GM12801 (cell line): ENCODE measurements around the gene C19orf81.

ENCODE experiments used
- CTCF ChIP-seq: IDR thresholded peaks from one replicate; pipeline ENCODE4 v1.5.1; 2011; ENCODE audit warnings: control low read depth; ENCODE audit not compliant: insufficient read length; ENCODE audit errors: extremely low read depth

C19orf81 gene

GRCh38 chr19:50693064-50693975, 44.1 kb downstream of the C19orf81 start:
- TF ChIP-seq CTCF: no peak

- TF ChIP-seq CTCF: no peak
These were observed 45.5 kb downstream of the C19orf81 start for GRCh38 chr19:50694815-50695145.

- no peak for TF ChIP-seq CTCF
These were observed 46.2 kb downstream of the C19orf81 start for GRCh38 chr19:50695251-50696093.

GRCh38 chr19:50696094-50696483, 46.8 kb downstream of the C19orf81 start:
- no peak for TF ChIP-seq CTCF

DNA sequence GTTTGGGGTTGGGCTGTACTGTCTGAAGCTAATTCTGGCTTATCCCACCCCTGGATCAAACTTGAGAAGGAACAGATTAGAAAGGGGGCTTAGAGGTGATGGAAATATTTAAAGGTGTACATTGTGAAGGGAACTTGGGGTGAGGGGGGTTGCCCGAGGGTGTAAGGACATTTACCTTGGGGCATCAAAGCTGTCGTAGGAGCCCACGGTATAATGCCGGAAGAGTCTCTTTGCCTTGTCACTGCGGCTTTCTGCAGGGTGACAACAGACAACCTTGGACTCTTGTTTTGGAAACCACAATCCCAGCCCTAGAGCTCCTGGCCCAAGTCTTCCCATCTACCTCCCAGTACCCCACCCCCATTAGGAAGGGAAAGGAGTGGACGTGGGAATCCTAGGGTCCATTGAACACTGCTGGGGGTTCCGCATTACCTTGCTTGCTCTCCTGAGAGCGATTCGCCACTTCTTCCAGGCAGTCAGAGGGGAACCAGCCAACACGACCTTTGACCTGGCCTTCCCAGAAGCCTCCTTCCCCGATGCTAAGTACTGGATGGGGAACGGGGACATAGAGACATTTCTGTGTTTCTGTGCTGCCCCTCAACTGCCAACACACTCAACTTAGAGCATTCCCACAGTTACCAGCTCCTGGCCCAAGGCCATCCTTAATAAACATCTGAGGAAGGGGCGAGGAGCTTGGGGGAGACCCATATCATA, 48.3 kb downstream of the C19orf81 start:
- no peak for TF ChIP-seq CTCF

DNA sequence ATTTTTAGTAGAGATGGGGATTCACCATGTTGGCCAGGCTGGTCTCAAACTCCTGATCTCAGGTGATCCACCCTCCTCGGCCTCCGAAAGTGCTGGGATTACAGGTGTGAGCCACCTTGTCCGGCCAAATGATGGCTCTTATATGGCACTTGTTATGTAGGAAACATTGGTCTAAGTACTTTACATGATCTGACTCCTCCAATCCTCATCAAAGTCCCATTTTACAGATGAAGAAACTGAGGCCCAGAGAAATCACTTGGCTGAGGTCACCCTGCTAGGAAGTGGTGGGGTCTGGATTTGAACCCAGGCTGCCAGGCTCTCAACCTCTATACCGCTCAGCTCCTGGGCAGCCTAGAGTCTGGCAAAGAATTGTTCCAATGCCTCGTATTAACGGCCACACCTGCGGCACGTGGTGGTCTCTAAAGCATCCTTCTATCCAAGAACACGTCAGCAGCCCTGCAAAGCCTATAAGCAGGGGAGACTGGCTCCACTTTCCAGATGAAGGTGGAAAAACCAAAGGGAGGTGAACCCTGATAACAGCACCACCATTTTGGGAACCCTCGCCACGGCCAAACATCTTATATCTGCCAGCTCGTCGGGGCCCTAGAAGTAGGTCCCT, 52.2 kb downstream of the C19orf81 start:
- no peak for TF ChIP-seq CTCF
